Motor neuron (in vitro differentiated cells): Measurements from ENCODE around the gene EXOSC10. TPM values are rescaled to one million over a fixed set of nuclear protein-coding genes. Genes with fewer than 3 reads are reported as not detected.
A peak's percentile ranks its signal among the peaks of the same experiment; 100 is the strongest.
"Not testable (repeated sequence)": the region's sequence is repeated elsewhere in the genome, so short reads cannot be mapped to it uniquely, and the experiment has no call there.

ENCODE experiments used
- ATAC-seq, 8 experiments: fragments of 200-7000 bp; cut with Tn5 transposase; replicated peaks in 6 of 8; 2 replicates each; pipeline ENCODE4 v1.8.0; 2021; ENCODE audit warnings: mild to moderate bottlenecking in 8 of 8, moderate library complexity in 8 of 8
- H3K27ac ChIP-seq, 2 donors: fragments of 250-450 bp; sonication (Bioruptor Pico); 2 replicates each; pipeline ENCODE4 v1.9.0; 2021; ENCODE audit warnings: antibody characterized with exemption in 2 of 2, mild to moderate bottlenecking in 2 of 2, moderate library complexity in 1 of 2
- H3K4me1 ChIP-seq, 2 donors: fragments of 250-450 bp; sonication (Bioruptor Pico); replicated peaks in 1 of 2; 2 replicates each; pipeline ENCODE4 v1.6.1; 2021; ENCODE audit warnings: antibody characterized with exemption in 2 of 2, mild to moderate bottlenecking in 2 of 2, moderate library complexity in 1 of 2
- H3K4me3 ChIP-seq, 5 donors: fragments of 250-450 bp; sonication (Bioruptor Pico); 2 replicates each; pipeline ENCODE4 v1.9.0; 2021; ENCODE audit warnings: antibody characterized with exemption in 5 of 5, mild to moderate bottlenecking in 5 of 5, moderate library complexity in 4 of 5
- WGBS, 10 experiments: fragments of 450-650 bp; shearing (Covaris generic); methylation state at CpG; one replicate each; pipeline ENCODE4 v1.0.0; 2022; 5-methylcytosine and 5-hydroxymethylcytosine counted together
- in situ Hi-C, 9 experiments: fragments of 400-800 bp; cut with MboI; loops; one replicate each; pipeline ENCODE4 v1.15.0; 2021; ENCODE audit warnings: low sequenced_read_pairs in 9 of 9, low pct_unique_long_range_greater_than_20kb in 2 of 9; ENCODE audit not compliant: unreplicated experiment in 9 of 9
- total RNA-seq, 8 experiments: library from RNA; unstranded; fragments of 300-600 nt; gene quantifications; 2 replicates each; pipeline versions ENCODE4 v1.2.3 to v1.2.4, GENCODE V29; 2022

The EXOSC10 gene
- total RNA-seq, 8 experiments from 2014 or later: 39.0 to 88.7 (median 57.9) TPM

DNA sequence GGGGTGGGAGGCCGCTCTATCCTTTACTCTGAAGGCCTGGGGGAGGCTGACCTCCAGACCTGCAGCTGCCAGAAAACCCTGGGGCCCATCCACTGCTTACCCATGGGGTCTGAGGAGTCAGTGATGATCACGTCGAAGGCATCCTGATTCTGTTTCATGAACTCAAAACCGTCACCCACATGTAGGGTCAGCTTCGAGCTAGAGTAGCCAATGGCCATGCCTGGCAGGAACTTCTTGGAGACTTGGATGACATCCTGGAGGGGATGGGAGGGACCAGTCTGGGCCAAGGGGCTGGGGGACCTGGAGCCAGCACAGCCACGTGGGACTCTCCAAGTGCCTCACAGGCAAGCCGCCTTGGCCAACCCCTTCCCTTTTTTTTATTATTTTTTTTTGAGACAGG, 43.2 kb downstream of the EXOSC10 start:
- Histone ChIP-seq H3K4me3 (no peak overlapping the region), H3K27ac (no peak overlapping the region), H3K4me1 (peaks cover 20 to 24% of the 10 kb centered on the region in 2 donors)
- WGBS, 10 experiments: 60 to 100% (median 98%) methylated on average over 1 to 6 of the region's 7 CpGs; no CpG with 5 or more reads in 5 of the 10 experiments
- no peak for ATAC-seq
- in situ Hi-C loops: no loop called here

DNA sequence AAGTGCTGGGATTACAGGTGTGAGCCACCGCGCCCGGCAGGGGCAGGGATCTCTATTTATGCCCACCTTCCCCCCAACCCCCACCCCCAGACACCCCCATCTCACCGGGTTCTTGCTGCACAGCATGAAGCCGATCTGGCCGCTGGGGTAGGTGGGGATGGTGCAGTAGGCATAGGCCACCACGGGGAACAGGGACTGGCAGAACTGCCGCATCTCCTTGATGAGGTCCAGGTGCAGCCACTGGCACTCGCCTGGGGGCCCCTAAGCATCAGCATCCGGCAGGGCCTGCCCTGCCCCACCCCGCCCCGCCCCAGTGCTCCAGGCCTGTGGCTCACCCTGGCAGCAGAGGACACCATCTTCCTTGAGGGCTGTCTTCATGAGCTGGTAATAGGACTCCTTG, 44.0 kb downstream of the EXOSC10 start:
- in situ Hi-C loops: no loop called here
- H3K4me1 ChIP-seq: peaks cover 16 to 20% of the 10 kb centered on the region in 2 donors
- ATAC-seq: no peak
- 80% methylated on average over 2 of the region's 12 CpGs; no CpG with 5 or more reads in 9 of the 10 experiments for WGBS, 10 experiments
- no peak overlapping the region for H3K4me3 ChIP-seq
- H3K27ac ChIP-seq: no peak overlapping the region

DNA sequence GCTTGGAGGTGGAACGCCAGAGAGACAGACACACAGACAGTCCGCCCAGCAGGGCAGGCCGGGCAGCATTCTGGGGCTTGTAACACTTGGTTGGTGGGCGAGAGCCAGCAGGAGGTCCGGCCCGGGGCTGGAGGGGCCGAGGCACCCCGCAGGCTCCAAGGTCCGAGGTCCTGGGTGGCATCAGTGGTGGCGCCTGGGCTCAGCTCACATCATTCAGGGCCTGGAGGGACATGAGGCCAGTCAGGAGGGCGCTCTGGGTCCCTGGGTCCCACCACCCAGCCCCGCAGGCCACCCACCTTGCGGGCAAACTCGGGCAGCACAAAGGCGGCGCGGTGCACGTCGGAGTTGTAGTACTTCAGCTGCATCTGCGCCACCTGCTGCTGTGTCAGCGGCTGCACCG, 45.0 kb downstream of the EXOSC10 start:
- in situ Hi-C loops: no loop called here
- Histone ChIP-seq H3K27ac (no peak overlapping the region), H3K4me1 (peaks cover 16 to 20% of the 10 kb centered on the region in 2 donors), H3K4me3 (no peak overlapping the region)
- no peak for ATAC-seq
- 80 to 88% (median 83%) methylated on average over 1 to 9 of the region's 22 CpGs; no CpG with 5 or more reads in 7 of the 10 experiments for WGBS, 10 experiments

DNA sequence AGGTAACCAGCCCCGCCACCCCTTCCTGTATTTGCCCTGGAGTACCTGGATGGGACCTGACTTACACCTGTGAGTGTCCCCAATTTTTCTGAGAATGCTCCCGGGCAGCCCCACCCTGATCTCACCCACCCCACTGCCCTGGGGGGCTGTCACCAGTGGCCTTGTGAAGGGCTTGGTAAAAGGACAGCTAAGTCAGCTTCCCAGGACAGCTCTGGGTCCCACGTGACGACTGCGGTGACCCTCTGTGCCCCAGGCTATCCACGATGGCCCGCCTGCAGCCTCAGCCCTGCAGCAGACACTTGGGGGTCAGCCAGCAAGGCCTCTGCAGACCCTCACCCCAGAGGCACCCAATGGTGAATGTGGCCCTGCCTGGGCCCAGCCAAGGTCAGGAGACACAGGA, 45.5 kb downstream of the EXOSC10 start:
- no peak overlapping the region for H3K27ac ChIP-seq
- in situ Hi-C loops: no loop called here
- peak in 4 of 8 experiments; percentile 2 to 11 (median 2) for ATAC-seq
- WGBS, 10 experiments: 90 to 100% (median 93%) methylated on average over 1 to 6 of the region's 7 CpGs; no CpG with 5 or more reads in 7 of the 10 experiments
- peaks cover 16 to 20% of the 10 kb centered on the region in 2 donors for H3K4me1 ChIP-seq
- H3K4me3 ChIP-seq: no peak overlapping the region

DNA sequence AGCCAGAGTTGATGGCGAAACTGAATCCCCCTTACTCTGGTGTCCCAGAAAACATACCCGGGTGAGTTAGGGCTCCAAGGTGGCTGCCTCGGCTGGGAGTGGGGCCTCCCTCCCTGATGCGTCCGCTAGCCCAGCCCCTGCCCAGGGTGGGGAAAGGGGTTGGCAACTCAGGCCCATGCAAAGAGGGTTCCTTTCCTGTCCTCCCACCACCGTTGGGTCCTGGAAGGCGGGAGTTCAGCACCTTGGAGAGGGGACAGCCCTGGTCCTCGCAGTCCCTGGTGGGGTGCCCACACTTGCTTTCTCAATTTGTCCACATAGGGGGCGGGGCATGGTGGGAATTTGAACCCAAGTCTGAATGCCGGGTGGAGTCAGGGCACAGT, 45.9 kb downstream of the EXOSC10 start:
- in situ Hi-C loops: no loop called here
- 58 to 100% (median 71%) methylated on average over 1 to 7 of the region's 10 CpGs; no CpG with 5 or more reads in 7 of the 10 experiments for WGBS, 10 experiments
- peaks cover 13 to 17% of the 10 kb centered on the region in 2 donors for H3K4me1 ChIP-seq
- no peak overlapping the region for H3K27ac ChIP-seq
- no peak overlapping the region for H3K4me3 ChIP-seq
- peak; percentile 1 to 36 (median 20) for ATAC-seq

DNA sequence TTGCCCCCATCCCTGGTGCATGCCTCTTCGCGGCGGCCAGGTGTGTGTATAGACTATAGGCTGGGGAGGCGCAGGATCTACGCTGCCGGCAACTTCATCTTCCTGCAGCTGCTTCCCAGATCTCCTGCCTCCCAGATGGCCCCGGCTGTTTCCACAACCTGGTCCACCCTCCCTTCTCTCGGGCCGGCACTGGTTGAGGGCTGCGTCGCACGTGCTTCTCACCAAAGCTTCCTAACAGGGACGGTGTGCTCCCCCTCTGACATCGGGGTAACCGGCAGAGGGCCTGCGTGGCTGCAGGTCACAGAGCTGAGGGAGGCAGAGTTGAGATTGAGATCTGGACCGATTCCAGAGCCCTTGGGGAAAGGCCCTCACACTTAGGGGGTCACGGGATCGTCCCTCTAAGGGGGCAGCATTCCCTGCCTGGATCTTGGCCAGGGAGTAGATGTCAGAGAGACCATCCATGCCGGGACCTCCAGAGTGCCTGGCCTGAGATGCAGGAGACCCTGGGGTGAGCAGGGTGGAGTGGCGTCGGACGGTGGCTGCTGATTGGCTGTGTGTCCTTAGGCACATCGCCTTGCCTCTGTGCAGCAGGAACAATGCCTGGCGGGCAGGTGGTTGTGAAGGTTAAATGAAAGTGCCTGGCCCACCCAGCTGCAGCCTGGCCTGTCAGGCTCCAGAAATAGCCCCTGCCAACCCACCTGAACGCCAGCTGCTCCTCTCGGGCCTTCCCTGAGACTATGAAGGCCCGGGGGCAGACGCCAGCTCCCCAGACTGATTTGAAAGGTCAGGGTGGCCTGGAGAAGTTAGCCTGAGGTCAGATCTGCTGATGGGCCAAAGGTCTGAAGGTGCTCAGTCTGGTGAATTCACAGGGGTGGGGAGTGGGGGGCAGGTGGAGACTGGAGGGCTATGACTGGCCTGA, 46.6 kb downstream of the EXOSC10 start:
- Histone ChIP-seq H3K4me1 (peaks cover 10 to 14% of the 10 kb centered on the region in 2 donors), H3K4me3 (no peak overlapping the region), H3K27ac (no peak overlapping the region)
- 0 to 90% (median 41%) methylated on average over 1 to 17 of the region's 29 CpGs; no CpG with 5 or more reads in 2 of the 10 experiments for WGBS, 10 experiments
- ATAC-seq: peak; percentile 9 to 66 (median 30)
- in situ Hi-C loops: no loop called here

DNA sequence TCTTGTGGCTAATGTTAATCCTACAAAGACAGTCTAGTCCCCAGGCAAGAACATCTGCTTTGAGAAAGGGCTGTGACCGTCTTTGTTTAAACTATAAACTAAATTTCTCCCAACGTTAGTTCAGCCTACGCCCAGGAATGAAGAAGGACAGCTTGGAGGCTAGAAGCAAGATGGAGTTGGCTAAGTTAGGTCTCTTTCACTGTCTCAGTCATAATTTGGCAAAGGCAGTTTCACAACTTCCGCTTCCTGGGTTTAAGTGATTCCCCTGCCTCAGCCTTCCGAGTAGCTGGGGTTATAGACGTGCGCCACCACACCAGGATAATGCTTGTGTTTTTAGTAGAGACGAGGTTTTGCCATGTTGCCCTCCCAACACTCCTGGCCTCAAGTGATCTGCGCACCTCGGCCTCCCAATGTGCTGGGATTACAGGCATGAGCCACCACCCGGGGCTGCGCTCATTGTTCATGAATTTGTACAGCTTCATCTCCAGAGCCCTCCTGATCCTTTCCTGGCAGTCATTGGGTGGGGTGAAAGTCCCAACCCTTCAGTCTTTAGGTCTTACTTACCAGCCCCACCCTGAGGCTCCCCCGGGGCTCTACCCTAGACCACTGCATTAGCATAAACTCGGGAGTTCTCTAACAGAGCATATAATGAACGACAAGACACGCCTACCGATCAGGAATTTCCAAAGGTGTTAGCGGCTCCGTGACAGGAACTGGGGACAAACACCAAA, 47.7 kb downstream of the EXOSC10 start:
- in situ Hi-C loops: no loop called here
- Histone ChIP-seq H3K4me1 (peaks cover 10 to 14% of the 10 kb centered on the region in 2 donors), H3K27ac (no peak overlapping the region), H3K4me3 (no peak overlapping the region)
- WGBS, 10 experiments: 6 to 85% (median 45%) methylated on average over 5 to 15 of the region's 19 CpGs; no CpG with 5 or more reads in 2 of the 10 experiments
- ATAC-seq: peak in 4 of 8 experiments; percentile 13 to 56 (median 54)

DNA sequence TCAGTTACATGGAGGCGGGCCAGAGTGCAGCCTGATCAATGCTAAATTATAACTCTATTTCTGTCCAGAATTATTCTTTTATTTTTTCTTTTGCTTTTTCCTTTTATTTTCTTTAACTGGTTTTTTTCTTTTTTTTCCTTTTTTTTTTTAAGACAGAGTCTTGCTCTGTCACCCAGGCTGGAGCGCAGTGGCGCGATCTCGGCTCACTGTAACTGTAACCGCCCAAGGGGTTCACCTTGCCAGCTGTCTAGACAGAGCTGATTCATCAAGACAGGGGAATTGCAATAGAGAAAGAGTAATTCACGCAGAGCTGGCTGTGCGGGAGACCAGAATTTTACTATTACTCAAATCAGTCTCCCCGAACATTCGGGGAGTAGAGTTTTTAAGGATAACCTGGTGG, 48.5 kb downstream of the EXOSC10 start:
- ATAC-seq, H3K27ac ChIP-seq, in situ Hi-C loops, H3K4me3 ChIP-seq: not testable (repeated sequence)
- H3K4me1 ChIP-seq: peaks cover 10 to 14% of the 10 kb centered on the region in 2 donors
- WGBS, 10 experiments: 60 to 94% (median 90%) methylated on average over 2 to 10 of the region's 10 CpGs

DNA sequence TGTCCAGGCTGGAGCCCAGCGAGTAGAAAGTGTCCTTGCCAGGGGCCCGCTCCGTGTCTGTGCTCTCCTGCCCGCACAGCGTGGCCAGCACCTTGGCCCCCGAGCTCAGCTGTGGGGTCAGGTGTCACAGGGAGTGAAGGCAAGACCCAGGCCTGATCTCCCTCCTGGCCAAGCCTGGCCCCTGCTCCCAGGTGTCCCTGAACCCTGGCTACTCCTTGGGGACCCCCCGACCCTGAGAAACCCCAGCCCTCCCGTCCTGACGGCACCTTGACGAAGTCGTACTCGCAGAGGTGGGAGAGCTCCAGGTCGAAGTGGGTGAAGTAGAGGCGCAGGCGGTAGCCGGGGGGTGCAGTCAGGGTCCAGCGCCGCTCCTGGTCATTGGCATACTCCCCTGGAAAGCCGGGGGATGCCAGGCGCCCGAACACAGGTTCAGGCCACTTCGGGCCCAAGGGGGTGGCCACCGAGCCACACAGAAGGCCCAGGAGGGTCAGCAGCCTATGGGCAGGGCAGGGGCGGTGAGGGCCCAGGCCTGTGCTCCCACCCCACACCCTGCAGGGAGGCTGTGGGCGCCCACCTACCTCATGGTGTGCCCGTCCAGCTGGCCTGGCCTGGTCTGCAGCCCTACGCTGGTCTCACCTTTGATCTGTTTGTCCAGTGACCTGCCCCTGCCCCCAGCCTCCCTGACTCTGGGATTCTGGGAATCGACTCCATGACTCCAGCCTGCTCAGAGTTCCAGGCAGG, 52.9 kb downstream of the EXOSC10 start, which contains the start of gene MASP2:
MASP2 (minus strand) TSS at position 615 of the 741 bp plus-strand sequence; CDS start at position 583, 32 bp downstream.
- 63 to 100% (median 94%) methylated on average over 2 to 14 of the region's 28 CpGs; no CpG with 5 or more reads in 3 of the 10 experiments for WGBS, 10 experiments
- ATAC-seq: peak in 5 of 8 experiments; percentile 3 to 25 (median 12)

DNA sequence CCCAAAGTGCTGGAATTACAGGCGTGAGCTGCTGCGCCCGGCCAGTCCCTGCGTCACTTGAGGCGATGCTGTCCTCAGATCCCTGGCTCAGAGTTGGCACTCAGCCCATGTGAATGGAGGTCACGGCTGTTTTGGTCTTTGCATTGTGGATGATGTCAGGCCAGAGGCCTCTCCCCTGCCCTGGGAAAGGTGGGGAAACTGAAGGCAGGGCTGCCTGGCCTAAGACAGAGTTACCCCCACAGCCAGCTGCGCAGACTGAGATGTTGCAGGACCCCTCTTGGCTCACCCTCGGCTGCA, 53.5 kb downstream of the EXOSC10 start:
- Histone ChIP-seq H3K27ac (no peak overlapping the region), H3K4me1 (peaks cover 0 to 3% of the 10 kb centered on the region in 2 donors), H3K4me3 (no peak overlapping the region)
- ATAC-seq: peak in 1 of 8 experiments; percentile 4
- WGBS, 10 experiments: 80 to 97% (median 93%) methylated on average over 1 to 8 of the region's 8 CpGs; no CpG with 5 or more reads in 7 of the 10 experiments
- in situ Hi-C loops: loop anchor here in 4 of 9 experiments (25.0 kb wide), 1 partner anchor 591 kb away; no protein-coding TSS in a partner anchor

More for the DNA sequence above, 52.9 kb downstream of the EXOSC10 start, which contains the start of gene MASP2:
- H3K4me1 ChIP-seq: peaks cover 0 to 3% of the 10 kb centered on the region in 2 donors
- in situ Hi-C loops: loop anchor here in 4 of 9 experiments (25.0 kb wide), 1 partner anchor 591 kb away; no protein-coding TSS in a partner anchor
- H3K27ac ChIP-seq: no peak within 1 kb of the TSS
- no peak within 1 kb of the TSS for H3K4me3 ChIP-seq

DNA sequence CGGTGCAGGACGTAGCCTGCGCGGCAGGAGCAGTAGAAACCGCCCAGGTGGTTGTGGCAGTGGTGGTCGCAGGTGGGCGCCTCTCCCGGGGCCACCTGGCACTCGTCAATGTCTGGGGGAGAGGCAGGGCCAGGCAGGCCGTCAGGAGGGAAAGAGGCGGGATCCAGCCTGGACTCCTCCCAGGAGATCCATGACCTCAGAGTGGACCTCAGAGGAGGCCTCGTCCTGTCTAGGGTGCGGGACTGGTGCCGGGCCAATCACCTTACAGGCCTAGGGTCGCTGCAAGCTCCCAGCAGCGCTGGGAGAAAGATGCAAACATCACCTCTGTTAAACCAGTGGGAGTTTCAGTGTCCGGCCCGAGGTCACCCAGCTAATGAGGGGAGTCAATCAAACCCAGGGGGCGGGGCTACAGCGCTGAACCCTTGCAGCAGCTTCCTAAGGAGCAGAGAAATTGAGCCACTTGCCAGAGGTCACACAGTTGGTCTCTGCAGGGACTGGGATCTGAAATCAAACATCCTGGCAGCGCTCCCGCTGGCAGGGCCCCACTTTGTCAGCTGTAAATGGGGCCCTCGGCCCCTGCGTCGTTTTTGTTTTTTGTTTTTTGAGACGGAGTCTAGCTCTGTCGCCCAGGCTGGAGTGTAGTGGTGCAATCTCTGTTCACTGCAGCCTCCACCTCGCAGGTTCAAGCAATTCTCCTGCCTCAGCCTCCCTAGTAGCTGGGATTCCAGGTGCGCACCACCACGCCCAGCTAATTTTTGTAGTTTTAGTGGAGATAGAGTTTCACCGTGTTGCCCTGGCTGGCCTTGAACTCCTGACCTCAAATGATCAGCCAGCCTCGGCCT, 54.0 kb downstream of the EXOSC10 start:
- in situ Hi-C loops: loop anchor here in 4 of 9 experiments (25.0 kb wide), 1 partner anchor 592 kb away; no protein-coding TSS in a partner anchor
- no peak overlapping the region for H3K4me3 ChIP-seq

More for the DNA sequence above, 54.0 kb downstream of the EXOSC10 start:
- 17 to 80% (median 59%) methylated on average over 1 to 17 of the region's 32 CpGs; no CpG with 5 or more reads in 2 of the 10 experiments for WGBS, 10 experiments
- ATAC-seq: peak; percentile 6 to 65 (median 32)
- Histone ChIP-seq H3K4me1 (peaks cover 0 to 3% of the 10 kb centered on the region in 2 donors), H3K27ac (no peak overlapping the region)
